HCT116 (cell line): Measurements from ENCODE around the gene STRN3. TPM values are rescaled to one million over a fixed set of nuclear protein-coding genes. Genes with fewer than 3 reads are reported as not detected.
A peak's percentile ranks its signal among the peaks of the same experiment; 100 is the strongest.

Experiments used
- ATAC-seq: fragments of 200-7000 bp; cut with Tn5 transposase; 2 replicates; pipeline ENCODE4 v1.9.1; 2020; ENCODE audit warnings: mild to moderate bottlenecking, moderate library complexity
- BruUV-seq: library from RNA; stranded (reverse); fragments of 400-500 nt; replicated peaks from 2 replicates; lab custom pipeline; 2021; lab: Mats Ljungman, UMichigan
- CTCF ChIA-PET: fragments of 300-600 bp; sonication (Branson Sonifier 250); formaldehyde crosslinking; loops from one replicate; lab custom pipeline; 2021; ENCODE audit warnings: antibody characterized with exemption; lab: Charles Lee
- POLR2A ChIA-PET: fragments of 300-600, 350-600 bp; sonication (Branson Sonifier 250); formaldehyde crosslinking; loops from one replicate; lab custom pipeline; 2021; ENCODE audit warnings: antibody characterized with exemption; lab: Charles Lee
- RAD21 ChIA-PET, 2 experiments: fragments of 300-600 bp; sonication (Branson Sonifier 250); formaldehyde crosslinking; loops; one replicate each; lab custom pipeline; 2023; ENCODE audit warnings: low total read pairs in 2 of 2; ENCODE audit not compliant: uncharacterized antibody in 2 of 2, unreplicated experiment in 2 of 2, low non-redundant PET in 1 of 2; lab: Charles Lee
- DNase-seq: peaks from one replicate; pipeline ENCODE4 v3.0.0-alpha.2; 2010; ENCODE audit warnings: low read depth, low spot score
- H2AFZ ChIP-seq: fragments of 200-600 bp; shearing (Covaris generic), sonication (generic); 2 replicates; pipeline ENCODE4 v1.6.1; 2017; ENCODE audit warnings: low read depth, mixed run types, mixed read lengths, antibody characterized with exemption, low read length; ENCODE audit not compliant: poor library complexity, severe bottlenecking
- H3K27ac ChIP-seq: 2 replicates; pipeline ENCODE4 v1.5.1; 2012; ENCODE audit warnings: low read depth, low read length
- H3K27me3 ChIP-seq: fragments of 200-600 bp; sonication (generic); 2 replicates; pipeline ENCODE4 v1.6.1; 2016; ENCODE audit warnings: mixed run types, low read length, mixed read lengths; ENCODE audit not compliant: insufficient read depth
- H3K36me3 ChIP-seq, 2 experiments: fragments of 200-500 bp in 1 of 2; fragments of 200-600 bp in 1 of 2; sonication (Bioruptor generic) in 1 of 2; sonication (generic) in 1 of 2; 2 replicates each; pipeline versions ENCODE4 v1.5.1 to v1.6.1; 2014 to 2016; ENCODE audit warnings: low read length in 2 of 2, inconsistent platforms in 1 of 2, mixed read lengths in 1 of 2, mixed run types in 1 of 2; ENCODE audit not compliant: insufficient read depth in 2 of 2, control insufficient read depth in 1 of 2
- H3K4me1 ChIP-seq, 2 experiments: fragments of 200-600 bp in 1 of 2; sonication (generic) in 1 of 2; 2 replicates each; pipeline versions ENCODE4 v1.5.1 to v1.6.1; 2012 to 2017; ENCODE audit warnings: low read length in 2 of 2, inconsistent platforms in 1 of 2, mild to moderate bottlenecking in 1 of 2, mixed read lengths in 1 of 2, mixed run types in 1 of 2, moderate library complexity in 1 of 2; ENCODE audit not compliant: insufficient read depth in 2 of 2, control insufficient read depth in 1 of 2
- H3K4me2 ChIP-seq: fragments of 200-600 bp; sonication (generic); 2 replicates; pipeline ENCODE4 v1.6.1; 2017; ENCODE audit warnings: mixed run types, low read length, mixed read lengths
- H3K4me3 ChIP-seq, 2 experiments: fragments of 200-600 bp in 1 of 2; sonication (generic) in 1 of 2; replicated peaks in 1 of 2; 2 replicates each; pipeline ENCODE4 v1.5.1; 2011 to 2016; ENCODE audit warnings: low read length in 2 of 2, control low read depth in 1 of 2, low read depth in 1 of 2, mild to moderate bottlenecking in 1 of 2, mixed read lengths in 1 of 2, mixed run types in 1 of 2
- H3K79me2 ChIP-seq: fragments of 200-600 bp; sonication (generic); 2 replicates; pipeline ENCODE4 v1.6.1; 2017; ENCODE audit warnings: mild to moderate bottlenecking, mixed run types, low read length, moderate library complexity, mixed read lengths; ENCODE audit not compliant: insufficient read depth
- H3K9ac ChIP-seq: fragments of 200-600 bp; sonication (generic); 2 replicates; pipeline ENCODE4 v1.6.1; 2016; ENCODE audit warnings: low read length, mixed read lengths
- H3K9me2 ChIP-seq: fragments of 200-600 bp; sonication (generic), shearing (Covaris generic); 2 replicates; pipeline ENCODE4 v1.6.1; 2017; ENCODE audit warnings: mixed run types, mild to moderate bottlenecking, moderate library complexity; ENCODE audit not compliant: insufficient read depth
- H3K9me3 ChIP-seq, 2 experiments: fragments of 200-500 bp in 1 of 2; fragments of 200-600 bp in 1 of 2; sonication (Bioruptor generic) in 1 of 2; sonication (generic) in 1 of 2; 2 replicates each; pipeline ENCODE4 v1.6.1; 2014 to 2017; ENCODE audit warnings: low read length in 2 of 2, mixed read lengths in 2 of 2, inconsistent platforms in 1 of 2, low read depth in 1 of 2, mild to moderate bottlenecking in 1 of 2, mixed run types in 1 of 2, moderate library complexity in 1 of 2; ENCODE audit not compliant: control insufficient read depth in 1 of 2, insufficient read depth in 1 of 2
- H4K20me1 ChIP-seq: fragments of 200-600 bp; sonication (generic), shearing (Covaris generic); 2 replicates; pipeline ENCODE4 v1.6.1; 2017; ENCODE audit warnings: mixed run types, mild to moderate bottlenecking, moderate library complexity; ENCODE audit not compliant: insufficient read depth
- CEBPB ChIP-seq: IDR thresholded peaks from 2 replicates; pipeline ENCODE4 v1.6.1; 2012; ENCODE audit warnings: low read depth
- EZH2 ChIP-seq: fragments of 200-600 bp; sonication (generic); IDR thresholded peaks from 2 replicates; pipeline ENCODE4 v1.6.1; 2017; ENCODE audit warnings: antibody characterized with exemption, mixed run types
- FOSL1 ChIP-seq: IDR thresholded peaks from 2 replicates; pipeline ENCODE4 v1.6.1; 2012; ENCODE audit warnings: low read depth
- POLR2A ChIP-seq: IDR thresholded peaks from 2 replicates; pipeline ENCODE4 v1.7.0; 2011; ENCODE audit warnings: borderline replicate concordance; ENCODE audit not compliant: insufficient read depth, insufficient read length; ENCODE audit errors: extremely low read depth
- POLR2AphosphoS5 ChIP-seq: IDR thresholded peaks from 2 replicates; pipeline ENCODE4 v1.6.1; 2011; ENCODE audit warnings: mild to moderate bottlenecking, low read depth, low read length, moderate library complexity
- REST ChIP-seq: IDR thresholded peaks from 2 replicates; pipeline ENCODE4 v1.6.1; 2012; ENCODE audit warnings: low read depth
- SIN3A ChIP-seq: IDR thresholded peaks from 2 replicates; pipeline ENCODE4 v1.6.1; 2012; ENCODE audit warnings: low read depth
- SP1 ChIP-seq: IDR thresholded peaks from 2 replicates; pipeline ENCODE4 v1.6.1; 2012; ENCODE audit warnings: low read depth
- TCF7L2 ChIP-seq: IDR thresholded peaks from 2 replicates; pipeline ENCODE4 v1.7.0; 2011; ENCODE audit warnings: borderline replicate concordance, inconsistent platforms; ENCODE audit not compliant: insufficient read depth, insufficient read length; ENCODE audit errors: extremely low read depth
- ZFX ChIP-seq: fragments of 450-650 bp; IDR thresholded peaks from 2 replicates; pipeline ENCODE4 v1.6.1; 2017
- ZNF274 ChIP-seq: fragments of 200-500 bp; sonication (Bioruptor generic); IDR thresholded peaks from 2 replicates; pipeline ENCODE4 v1.6.1; 2014; ENCODE audit warnings: mild to moderate bottlenecking, low read depth, low read length, inconsistent platforms
- intact Hi-C: fragments of 100-400 bp; cut with micrococcal nuclease; formaldehyde crosslinking; loops from 2 replicates; pipeline ENCODE4 v1.10.0; 2022
- total RNA-seq: library from RNA; stranded (reverse); gene quantifications from one replicate; pipeline ENCODE4 v1.2.1, GENCODE V29; 2021; ENCODE audit not compliant: unreplicated experiment
- TF ChIP-seq, protein P1 (sequence below): IDR thresholded peaks from 2 replicates; pipeline ENCODE4 v1.6.1; 2012
- TF ChIP-seq, protein P2 (sequence below): IDR thresholded peaks from 2 replicates; pipeline ENCODE4 v1.6.1; 2011; ENCODE audit warnings: mild to moderate bottlenecking, low read length, moderate library complexity; ENCODE audit not compliant: insufficient replicate concordance; ENCODE audit errors: extremely low read depth

Gene STRN3
- total RNA-seq, 1 experiment from 2014 or later, result 43.4 TPM

DNA sequence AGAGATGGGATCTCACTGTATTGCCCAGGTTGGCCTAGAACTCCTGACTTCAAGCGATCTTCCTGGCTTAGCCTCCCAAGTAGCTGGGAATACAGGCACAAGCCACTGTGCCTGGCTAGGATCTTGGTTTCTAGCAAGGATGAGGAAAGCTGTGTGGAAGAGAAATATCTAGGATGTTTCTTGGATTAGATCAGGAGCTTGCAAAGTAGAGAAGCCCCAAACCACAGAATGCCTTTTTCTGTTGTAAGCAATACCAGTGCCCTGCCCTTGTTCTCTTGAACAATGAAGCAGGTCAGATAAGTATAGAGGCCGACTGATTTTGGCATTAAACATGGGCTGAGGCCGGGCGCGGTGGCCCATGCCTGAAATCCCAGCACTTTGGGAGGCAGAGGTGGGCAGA is 44.3 kb upstream of the STRN3 start:
- POLR2A ChIA-PET, result no interaction called here
- Histone ChIP-seq H4K20me1 (no peaks in the 10 kb centered on the region), H3K4me2 (peak overlapping the region; percentile 8; the same call in 1 of the 2 replicates), H2AFZ (no peak overlapping the region), H3K9me3 (no peaks in the 10 kb centered on the region), H3K4me3 (no peak overlapping the region), H3K4me1 (peaks cover 0 to 4% of the 10 kb centered on the region in 2 experiments; a peak in 2 of 4 replicates), H3K79me2 (no peaks in the 10 kb centered on the region), H3K9me2 (no peaks in the 10 kb centered on the region), H3K27ac (no peak overlapping the region), H3K9ac (no peak overlapping the region), H3K27me3 (no peaks in the 10 kb centered on the region), H3K36me3 (no peaks in the 10 kb centered on the region)
- intact Hi-C loops, result no loop called here
- CTCF ChIA-PET, result no interaction called here
- DNase-seq, result no peak
- peak; percentile 54; the same call in 1 of the 2 replicates for ATAC-seq
- no peak for TF ChIP-seq ZNF274
- TF ChIP-seq TCF7L2, result no peak
- TF ChIP-seq SP1, result no peak
- TF ChIP-seq REST, result no peak
- no peak for TF ChIP-seq CEBPB
- TF ChIP-seq, protein P1, sequence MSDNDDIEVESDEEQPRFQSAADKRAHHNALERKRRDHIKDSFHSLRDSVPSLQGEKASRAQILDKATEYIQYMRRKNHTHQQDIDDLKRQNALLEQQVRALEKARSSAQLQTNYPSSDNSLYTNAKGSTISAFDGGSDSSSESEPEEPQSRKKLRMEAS, result no peak
- no peak for TF ChIP-seq POLR2A
- TF ChIP-seq ZFX, result no peak
- TF ChIP-seq EZH2, result no peak
- TF ChIP-seq, protein P2, sequence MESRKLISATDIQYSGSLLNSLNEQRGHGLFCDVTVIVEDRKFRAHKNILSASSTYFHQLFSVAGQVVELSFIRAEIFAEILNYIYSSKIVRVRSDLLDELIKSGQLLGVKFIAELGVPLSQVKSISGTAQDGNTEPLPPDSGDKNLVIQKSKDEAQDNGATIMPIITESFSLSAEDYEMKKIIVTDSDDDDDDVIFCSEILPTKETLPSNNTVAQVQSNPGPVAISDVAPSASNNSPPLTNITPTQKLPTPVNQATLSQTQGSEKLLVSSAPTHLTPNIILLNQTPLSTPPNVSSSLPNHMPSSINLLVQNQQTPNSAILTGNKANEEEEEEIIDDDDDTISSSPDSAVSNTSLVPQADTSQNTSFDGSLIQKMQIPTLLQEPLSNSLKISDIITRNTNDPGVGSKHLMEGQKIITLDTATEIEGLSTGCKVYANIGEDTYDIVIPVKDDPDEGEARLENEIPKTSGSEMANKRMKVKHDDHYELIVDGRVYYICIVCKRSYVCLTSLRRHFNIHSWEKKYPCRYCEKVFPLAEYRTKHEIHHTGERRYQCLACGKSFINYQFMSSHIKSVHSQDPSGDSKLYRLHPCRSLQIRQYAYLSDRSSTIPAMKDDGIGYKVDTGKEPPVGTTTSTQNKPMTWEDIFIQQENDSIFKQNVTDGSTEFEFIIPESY, result no peak
- TF ChIP-seq POLR2AphosphoS5, result no peak
- no peak for TF ChIP-seq FOSL1
- no peak for TF ChIP-seq SIN3A
- RAD21 ChIA-PET, result no interaction called here
- no TSS peak for BruUV-seq
